HG02840 (cell line): Measurements from ENCODE around the gene INHBB.
"Not testable (repeated sequence)": the region's sequence is repeated elsewhere in the genome, so short reads cannot be mapped to it uniquely, and the experiment has no call there.

ENCODE experiments used
- ATAC-seq: cut with Tn5 transposase; IDR thresholded peaks from one replicate; pipeline ENCODE4 v1.9.1; 2021; ENCODE audit warnings: mild to moderate bottlenecking, moderate library complexity, moderate number of reproducible peaks; ENCODE audit not compliant: unreplicated experiment, low FRiP score

The INHBB gene

GRCh38 chr2:120376679-120377640, 31.0 kb downstream of the INHBB start:
- ATAC-seq = no peak

GRCh38 chr2:120378605-120379004, 32.7 kb downstream of the INHBB start:
- ATAC-seq = no peak

- ATAC-seq = no peak
These were observed 34.3 kb downstream of the INHBB start for GRCh38 chr2:120379916-120380893.

- no peak for ATAC-seq
These were observed 35.3 kb downstream of the INHBB start for GRCh38 chr2:120381192-120381591.

- ATAC-seq = no peak
These were observed 35.7 kb downstream of the INHBB start for GRCh38 chr2:120381661-120382060.

- no peak for ATAC-seq
These were observed 36.7 kb downstream of the INHBB start for GRCh38 chr2:120382541-120383144.

GRCh38 chr2:120383191-120383590, 37.3 kb downstream of the INHBB start:
- ATAC-seq = no peak

- ATAC-seq = no peak
These were observed 37.9 kb downstream of the INHBB start for GRCh38 chr2:120383631-120384340.

GRCh38 chr2:120384486-120385354, 38.8 kb downstream of the INHBB start:
- no peak for ATAC-seq

GRCh38 chr2:120385355-120386127, 39.6 kb downstream of the INHBB start:
- ATAC-seq = no peak

GRCh38 chr2:120388222-120389035, 42.5 kb downstream of the INHBB start:
- ATAC-seq = no peak

GRCh38 chr2:120389036-120389391, 43.1 kb downstream of the INHBB start:
- ATAC-seq = no peak

GRCh38 chr2:120390381-120391055, 44.6 kb downstream of the INHBB start:
- ATAC-seq = no peak

GRCh38 chr2:120391382-120391781, 45.4 kb downstream of the INHBB start:
- not testable (repeated sequence) for ATAC-seq

GRCh38 chr2:120391911-120392665, 46.2 kb downstream of the INHBB start:
- ATAC-seq = no peak

- ATAC-seq = no peak
These were observed 47.0 kb downstream of the INHBB start for GRCh38 chr2:120392923-120393322.
